HUES64 (cell line): ENCODE data around the gene ZNF320. TPM values are rescaled to one million over a fixed set of nuclear protein-coding genes. Genes with fewer than 3 reads are reported as not detected.
"Not testable (repeated sequence)": the region's sequence is repeated elsewhere in the genome, so short reads cannot be mapped to it uniquely, and the experiment has no call there.

Experiments
- H3K27ac ChIP-seq: 2 replicates; pipeline ENCODE4 v1.7.0; 2013; ENCODE audit warnings: low read depth, low read length, inconsistent platforms
- H3K27me3 ChIP-seq: 2 replicates; pipeline ENCODE4 v1.6.1; 2013; ENCODE audit warnings: mild to moderate bottlenecking, low read length; ENCODE audit not compliant: insufficient read depth
- H3K36me3 ChIP-seq: 2 replicates; pipeline ENCODE4 v1.6.1; 2013; ENCODE audit warnings: mild to moderate bottlenecking, low read length; ENCODE audit not compliant: insufficient read depth
- H3K4me1 ChIP-seq: 2 replicates; pipeline ENCODE4 v1.6.1; 2013; ENCODE audit warnings: mild to moderate bottlenecking, low read length, moderate library complexity; ENCODE audit not compliant: insufficient read depth
- H3K4me3 ChIP-seq: 2 replicates; pipeline ENCODE4 v1.5.1; 2013; ENCODE audit warnings: mild to moderate bottlenecking, low read length, moderate library complexity
- H3K9ac ChIP-seq: 2 replicates; pipeline ENCODE4 v1.6.1; 2013; ENCODE audit warnings: mild to moderate bottlenecking, low read depth, low read length
- H3K9me3 ChIP-seq: 2 replicates; pipeline ENCODE4 v1.6.1; 2013; ENCODE audit warnings: low read depth, low read length; ENCODE audit not compliant: insufficient read depth
- WGBS: fragments of 150-250, 120-280 bp; methylation state at CpG from one replicate; pipeline ENCODE4 v1.1.7; 2013; ENCODE audit warnings: missing lambda C conversion rate; 5-methylcytosine and 5-hydroxymethylcytosine counted together
- polyA plus RNA-seq, 2 experiments: library from polyadenylated mRNA; stranded (reverse); fragments of 50-300 nt; gene quantifications; one replicate each; pipeline ENCODE4 v1.2.3, GENCODE V29; 2013

Gene ZNF320
- polyA plus RNA-seq (2013, experiment 1 of 2), result 13.9 TPM
- polyA plus RNA-seq (2013, experiment 2 of 2), result 17.0 TPM

DNA sequence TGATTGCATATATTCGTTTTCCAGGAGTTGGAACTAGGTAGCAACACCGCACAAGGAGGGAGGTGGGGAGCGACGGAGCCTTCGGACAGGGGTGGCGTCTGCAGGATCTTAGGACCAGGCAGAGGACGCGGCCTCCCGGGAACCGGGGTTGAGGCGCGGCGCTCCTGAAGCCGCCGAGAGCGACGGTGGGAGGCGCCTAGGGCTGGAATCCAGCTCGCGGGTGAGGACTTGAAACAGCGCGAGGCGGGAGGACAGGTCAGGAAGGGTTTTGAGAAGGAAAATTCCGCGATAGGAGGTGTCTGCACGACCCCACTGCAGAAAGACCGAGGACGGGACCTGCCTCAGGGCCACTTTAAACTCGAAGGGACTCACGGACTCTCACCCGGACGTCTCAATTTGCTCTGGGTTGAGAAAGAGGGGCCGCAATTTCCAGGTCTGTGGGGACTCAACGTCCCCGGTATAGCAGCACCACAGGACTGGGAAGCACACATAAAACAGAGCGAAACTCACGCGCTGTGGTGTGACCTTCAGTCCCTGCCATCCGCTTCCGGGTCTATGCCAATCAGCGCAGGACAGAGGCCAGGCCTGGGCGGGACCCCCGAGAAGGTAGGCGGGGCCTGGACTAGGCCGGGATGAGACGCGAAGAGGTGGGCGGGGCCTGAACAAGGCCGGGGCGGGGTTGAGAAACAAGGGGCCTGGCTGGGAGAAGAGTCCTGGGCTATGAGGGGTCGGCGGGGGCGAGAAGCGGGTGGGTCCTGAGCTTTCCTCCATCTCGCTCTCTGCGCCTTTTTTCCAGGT lies at the start of gene ZNF320:
Gene ZNF320 (minus strand): TSS at position 498 of the 798 bp plus-strand sequence. CDS start 7,380 bp downstream, outside the sequence.
- Histone ChIP-seq H3K9ac (peak within 1 kb of the TSS; percentile 95), H3K27ac (peak within 1 kb of the TSS; percentile 93), H3K27me3 (no peaks in the 10 kb centered on the region), H3K9me3 (no peaks in the 10 kb centered on the region), H3K4me3 (peak within 1 kb of the TSS; percentile 92), H3K36me3 (peaks cover 24% of the 10 kb centered on the region), H3K4me1 (peaks cover 9% of the 10 kb centered on the region; the same call in 1 of the 2 replicates)
- WGBS, result 1% methylated on average over 56 of the region's 56 CpGs

DNA sequence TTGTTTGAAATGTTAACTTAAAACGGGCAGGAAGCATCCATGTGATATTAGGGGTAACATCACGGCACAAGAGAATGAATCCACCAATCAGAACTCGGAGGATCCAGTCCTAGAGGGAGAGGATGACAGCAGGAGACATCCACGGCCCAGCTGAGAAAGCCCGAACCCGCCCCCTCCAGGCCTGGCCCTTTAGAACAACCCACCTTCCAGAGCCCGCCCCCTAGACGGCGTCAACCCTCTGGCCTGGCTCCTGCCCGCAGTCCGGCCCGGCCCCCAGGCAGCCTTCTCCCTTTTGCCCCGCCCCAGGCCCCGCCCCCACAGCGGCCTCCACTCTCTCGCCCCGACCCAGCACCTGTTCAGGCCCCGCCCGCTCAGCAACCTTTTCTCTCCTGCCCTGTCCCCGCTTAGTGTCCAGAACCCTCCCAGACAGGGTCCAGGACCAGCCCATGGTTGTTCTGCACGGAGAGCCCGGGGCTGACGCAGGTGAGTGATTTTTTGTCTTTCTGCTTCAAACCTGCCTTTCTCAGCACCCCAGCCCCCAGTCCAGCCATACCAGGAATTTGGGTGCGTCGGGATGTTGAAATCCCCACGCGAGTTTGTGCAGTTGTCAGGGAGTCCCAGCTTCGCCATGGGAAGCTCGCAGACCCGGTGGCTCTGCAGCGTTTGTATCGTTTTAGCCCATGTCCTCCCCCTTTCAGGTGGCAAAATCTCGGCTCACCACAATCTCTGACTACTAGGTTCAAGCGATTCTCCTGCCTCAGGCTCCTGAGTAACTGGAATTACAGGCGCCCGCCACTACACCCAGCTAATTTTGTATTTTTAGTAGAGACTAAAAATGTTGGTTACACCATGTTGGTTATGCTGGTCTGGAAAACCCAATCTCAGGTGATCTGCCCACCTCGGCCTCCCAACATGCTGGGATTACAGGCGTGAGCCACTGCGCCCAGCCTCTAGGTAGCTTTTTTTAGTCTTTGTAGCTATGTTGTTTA lies 49.2 kb upstream of the ZNF320 start:
- H3K9me3 ChIP-seq, result peaks cover 37% of the 10 kb centered on the region
- H3K4me1 ChIP-seq, result peaks cover 27% of the 10 kb centered on the region
- no peak overlapping the region for H3K9ac ChIP-seq
- H3K27me3 ChIP-seq, result no peaks in the 10 kb centered on the region
- peak overlapping the region; percentile 43 for H3K4me3 ChIP-seq
- 77% methylated on average over 38 of the region's 39 CpGs for WGBS
- H3K36me3 ChIP-seq, result peaks cover 29% of the 10 kb centered on the region
- no peak overlapping the region for H3K27ac ChIP-seq

DNA sequence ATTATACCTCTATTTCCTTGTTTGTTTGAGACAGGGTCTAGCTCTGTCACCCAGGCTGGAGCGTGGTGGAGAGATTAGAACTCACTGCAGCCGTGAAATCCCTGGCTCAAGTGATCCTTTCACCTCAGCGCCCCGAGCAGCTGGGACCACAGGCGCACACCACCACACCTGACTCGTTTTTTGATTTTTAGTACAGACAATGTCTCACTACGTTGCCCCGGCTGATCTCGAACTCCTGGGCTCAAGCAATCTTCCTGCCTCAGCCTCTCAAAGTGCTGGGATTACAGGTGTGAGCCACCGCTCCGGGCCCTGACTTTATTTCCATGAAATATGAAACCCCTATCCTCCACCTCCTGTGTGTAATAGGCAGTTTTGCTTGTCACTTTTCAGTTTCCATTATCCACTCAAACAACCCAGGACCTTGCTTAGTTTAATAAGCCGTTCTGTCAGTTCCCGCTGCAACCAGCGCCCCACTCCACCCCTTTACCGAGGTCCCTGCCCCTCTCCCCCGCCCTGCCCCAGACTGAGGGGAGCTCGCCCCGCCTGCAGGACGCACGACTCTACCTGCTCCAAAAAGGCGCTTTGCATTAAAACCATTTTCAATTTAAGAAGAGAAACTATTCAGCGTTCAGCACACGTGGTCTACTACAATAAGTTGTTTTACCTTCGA lies 48.4 kb upstream of the ZNF320 start:
- 91% methylated on average over 24 of the region's 24 CpGs for WGBS
- Histone ChIP-seq H3K4me1 (peaks cover 27% of the 10 kb centered on the region), H3K27ac (peak overlapping the region; percentile 78), H3K27me3 (no peaks in the 10 kb centered on the region), H3K36me3 (peaks cover 20% of the 10 kb centered on the region), H3K9ac (no peak overlapping the region), H3K4me3 (peak overlapping the region; percentile 43), H3K9me3 (peaks cover 29% of the 10 kb centered on the region)

DNA sequence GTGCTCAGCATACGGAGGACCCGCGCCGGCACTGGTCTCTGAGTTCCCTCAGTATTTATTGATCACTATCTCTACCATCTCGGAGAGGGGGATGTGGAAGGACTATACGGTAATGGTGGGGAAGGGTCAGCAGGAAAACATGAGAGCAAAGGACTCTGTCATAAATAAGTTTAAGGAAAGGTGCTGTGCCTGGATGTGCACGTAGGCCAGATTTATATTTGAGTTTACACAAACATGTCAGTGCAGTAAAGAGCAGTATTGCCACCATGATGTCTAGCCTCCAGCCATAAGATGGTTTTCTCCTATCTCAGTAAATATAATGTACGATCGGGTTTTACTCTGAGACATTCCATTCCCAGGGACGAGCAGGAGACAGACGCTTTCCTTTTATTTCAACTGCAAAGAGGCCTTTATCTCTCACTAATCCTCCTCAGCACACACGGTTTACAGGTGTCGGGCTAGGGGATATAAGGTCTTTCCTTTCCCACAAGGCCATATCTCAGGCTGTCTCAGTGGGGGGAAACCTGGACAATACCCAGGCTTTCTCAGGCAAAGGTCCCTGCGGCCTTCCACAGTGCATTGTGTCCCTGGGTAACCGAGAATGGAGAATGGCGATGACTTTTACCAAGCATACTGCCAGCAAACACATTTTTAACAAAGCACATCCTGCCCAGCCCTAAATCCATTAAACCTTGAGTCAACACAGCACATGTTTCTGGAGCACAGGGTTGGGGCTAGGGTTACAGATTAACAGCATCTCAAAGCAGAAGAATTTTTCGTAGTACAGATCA lies 47.5 kb upstream of the ZNF320 start:
- 75% methylated on average over 13 of the region's 17 CpGs for WGBS
- Histone ChIP-seq H3K36me3 (peaks cover 12% of the 10 kb centered on the region), H3K9me3 (peaks cover 20% of the 10 kb centered on the region), H3K27ac (peak overlapping the region; percentile 78), H3K4me1 (peaks cover 27% of the 10 kb centered on the region), H3K9ac (peak overlapping the region; percentile 39; the same call in 1 of the 2 replicates)
- H3K4me3 ChIP-seq, H3K27me3 ChIP-seq: not testable (repeated sequence)

DNA sequence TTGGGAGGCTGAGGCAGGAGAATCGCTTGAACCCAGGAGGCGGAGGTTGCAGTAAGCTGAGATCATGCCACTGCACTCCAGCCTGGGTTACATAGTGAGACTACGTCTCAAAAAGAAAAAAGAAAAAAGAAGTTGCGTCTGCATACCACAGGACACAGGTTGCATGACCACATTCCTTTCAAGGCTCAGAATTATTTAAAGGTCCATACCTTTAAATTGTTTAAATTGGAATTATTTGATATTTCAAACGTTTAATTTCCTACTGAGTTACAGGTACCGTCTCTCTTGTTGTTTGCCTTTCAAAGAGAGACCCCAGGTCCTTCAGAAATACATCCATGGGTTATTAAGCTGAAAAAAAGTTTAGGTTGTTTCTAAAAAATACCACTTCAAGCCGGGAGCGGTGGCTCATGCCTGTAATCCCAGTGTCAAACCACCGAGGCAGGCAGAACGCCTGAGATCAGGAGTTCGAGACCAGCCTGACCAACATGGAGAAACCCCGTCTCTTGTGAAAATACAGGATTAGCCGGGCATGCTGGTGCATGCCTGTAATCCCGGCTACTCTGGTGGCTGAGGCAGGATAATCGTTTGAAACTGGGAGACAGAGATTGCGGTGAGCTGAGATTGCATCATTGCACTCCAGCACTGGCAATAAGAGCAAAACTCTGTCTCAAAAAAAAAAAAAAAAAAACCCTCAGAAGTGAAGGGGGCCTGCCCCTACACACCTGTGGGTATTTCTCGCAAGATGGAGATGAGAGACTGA lies 46.6 kb upstream of the ZNF320 start:
- peak overlapping the region; percentile 78 for H3K27ac ChIP-seq
- peaks cover 27% of the 10 kb centered on the region for H3K4me1 ChIP-seq
- no peak overlapping the region for H3K4me3 ChIP-seq
- H3K27me3 ChIP-seq, result no peaks in the 10 kb centered on the region
- peaks cover 12% of the 10 kb centered on the region for H3K9me3 ChIP-seq
- peaks cover 3% of the 10 kb centered on the region; the same call in 1 of the 2 replicates for H3K36me3 ChIP-seq
- H3K9ac ChIP-seq, result no peak overlapping the region
- 90% methylated on average over 16 of the region's 17 CpGs for WGBS

DNA sequence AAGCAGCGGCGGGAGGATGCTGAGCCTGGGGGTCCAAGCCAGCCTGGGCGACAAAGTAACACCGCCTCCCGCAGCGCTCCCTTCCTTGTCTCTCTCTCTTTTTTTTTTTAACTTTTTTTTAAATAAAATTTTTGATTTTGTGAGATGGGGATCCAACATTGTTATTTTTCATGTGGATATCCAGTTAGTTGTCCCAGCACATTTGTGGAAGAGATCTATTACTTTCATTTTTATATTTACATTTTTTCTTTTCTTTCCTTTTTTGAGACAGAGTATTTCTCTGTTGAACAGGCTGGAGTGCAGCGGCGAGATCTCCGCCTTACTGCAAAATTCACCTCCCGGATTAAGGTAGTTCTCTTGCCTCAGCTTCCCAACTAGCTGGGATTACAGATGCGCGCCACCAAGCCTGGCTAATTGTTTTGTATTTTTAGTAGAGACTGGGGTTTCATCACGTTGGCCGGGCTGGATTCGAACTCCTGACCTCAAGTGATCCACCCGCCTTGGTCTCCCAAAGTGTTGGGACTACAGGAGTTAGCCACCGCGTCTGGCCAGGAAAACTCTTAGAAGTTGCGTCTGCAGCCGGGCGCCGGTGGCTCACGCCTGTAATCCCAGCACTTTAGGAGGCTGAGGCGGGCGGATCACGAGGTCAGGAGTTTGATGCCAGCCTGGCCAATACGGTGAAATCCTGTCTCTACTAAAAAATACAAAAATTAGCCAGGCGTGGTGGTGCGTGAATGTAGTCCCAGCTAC lies 45.9 kb upstream of the ZNF320 start:
- H3K4me1 ChIP-seq, result peaks cover 27% of the 10 kb centered on the region
- H3K36me3 ChIP-seq, result no peaks in the 10 kb centered on the region
- peak overlapping the region; percentile 41 for H3K9ac ChIP-seq
- peak overlapping the region; percentile 87 for H3K27ac ChIP-seq
- H3K27me3 ChIP-seq, result no peaks in the 10 kb centered on the region
- peak overlapping the region; percentile 52 for H3K4me3 ChIP-seq
- 81% methylated on average over 26 of the region's 29 CpGs for WGBS
- peaks cover 5% of the 10 kb centered on the region; the same call in 1 of the 2 replicates for H3K9me3 ChIP-seq

DNA sequence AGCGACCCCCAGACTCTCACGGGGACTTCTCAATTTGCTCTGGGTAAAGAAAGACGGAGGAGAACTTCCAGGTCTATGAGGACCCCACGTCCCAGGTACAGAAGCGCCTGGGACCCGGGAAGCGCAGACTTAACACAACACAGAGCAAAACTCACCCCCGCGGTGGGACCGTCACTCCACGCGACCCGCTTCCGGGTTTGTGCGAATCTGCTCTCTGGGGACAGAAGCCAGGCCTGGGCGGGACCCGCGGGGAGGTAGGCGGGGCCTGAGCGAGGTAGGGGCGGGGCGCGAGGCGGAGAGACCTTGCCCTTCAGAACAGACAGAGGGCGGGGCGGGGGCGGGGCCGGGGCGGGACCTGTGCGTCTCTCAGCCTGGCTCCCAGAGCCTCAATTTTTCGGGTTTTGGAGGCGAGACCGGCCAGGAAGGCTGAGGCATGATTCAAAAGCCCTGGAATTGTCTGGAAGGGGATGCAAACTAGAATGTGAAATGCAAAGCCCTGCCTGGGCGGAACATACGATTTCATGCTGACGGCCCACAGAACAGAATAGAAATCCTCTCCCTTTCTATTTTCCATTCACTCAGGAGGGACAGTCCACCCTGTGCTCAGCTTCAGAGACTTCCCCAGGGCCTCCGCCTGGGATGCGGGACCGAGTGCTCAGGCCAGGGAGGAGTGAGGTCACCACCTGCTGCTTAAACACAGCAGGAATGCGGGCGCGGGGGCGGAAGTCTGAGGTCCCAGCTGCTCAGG lies 45.1 kb upstream of the ZNF320 start:
- H3K27ac ChIP-seq, result peak overlapping the region; percentile 87
- under 1% methylated on average over 43 of the region's 43 CpGs for WGBS
- no peaks in the 10 kb centered on the region for H3K9me3 ChIP-seq

DNA sequence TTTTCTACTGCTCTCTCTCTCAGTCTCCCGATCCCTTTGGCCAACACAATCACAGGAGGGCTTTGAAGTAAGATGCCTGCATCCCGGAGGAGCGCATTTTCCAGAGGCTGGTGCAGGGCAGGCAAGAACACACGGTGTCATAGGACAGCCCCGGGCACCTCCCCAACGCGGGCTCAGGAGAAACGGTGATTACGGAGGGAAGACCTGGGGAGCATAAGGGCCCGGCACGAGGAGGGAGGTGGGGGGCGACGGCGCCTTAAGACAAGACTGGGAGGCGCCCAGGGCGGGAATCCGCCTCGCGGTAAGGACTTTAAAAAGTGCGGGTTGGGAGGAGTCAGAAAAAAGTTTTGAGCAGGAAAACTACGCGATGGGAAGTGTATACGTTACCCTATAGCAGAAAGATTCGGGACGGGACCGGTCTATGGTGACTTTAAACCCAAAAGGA lies 44.5 kb upstream of the ZNF320 start:
- H3K27ac ChIP-seq, result peak overlapping the region; percentile 51
- no peaks in the 10 kb centered on the region for H3K27me3 ChIP-seq
- under 1% methylated on average over 25 of the region's 26 CpGs for WGBS

More for the DNA sequence above, 45.1 kb upstream of the ZNF320 start:
- H3K27me3 ChIP-seq, result no peaks in the 10 kb centered on the region
- H3K9ac ChIP-seq, result peak overlapping the region; percentile 87
- peaks cover 27% of the 10 kb centered on the region for H3K4me1 ChIP-seq
- H3K4me3 ChIP-seq, result peak overlapping the region; percentile 97
- no peaks in the 10 kb centered on the region for H3K36me3 ChIP-seq

DNA sequence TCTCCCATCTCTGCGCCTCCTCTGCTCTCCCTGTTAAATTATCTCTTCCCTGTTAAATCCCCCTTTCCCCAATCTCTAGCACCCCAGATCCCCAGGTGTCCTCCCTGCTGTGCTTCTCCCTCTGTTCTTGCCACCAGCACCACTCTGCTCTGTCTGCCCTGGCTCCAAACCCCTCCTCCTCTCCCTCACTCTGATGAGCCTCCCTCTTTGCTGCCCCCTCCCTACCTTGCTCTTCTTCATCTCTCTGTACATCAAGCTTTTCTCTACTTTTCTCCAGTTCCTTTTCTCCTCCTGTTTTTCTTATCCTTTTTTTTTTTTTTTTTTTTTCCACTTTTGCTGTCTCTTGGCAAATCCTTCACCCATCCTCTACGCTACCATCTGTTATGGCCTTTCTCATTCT lies 44.1 kb upstream of the ZNF320 start:
- Histone ChIP-seq H3K4me1 (peaks cover 27% of the 10 kb centered on the region), H3K4me3 (peak overlapping the region; percentile 97), H3K9ac (peak overlapping the region; percentile 87; the same call in 1 of the 2 replicates)
- WGBS, result 50% methylated on average over 2 of the region's 2 CpGs
- not testable (repeated sequence) for H3K9me3 ChIP-seq, H3K27me3 ChIP-seq, H3K27ac ChIP-seq, H3K36me3 ChIP-seq

More for the DNA sequence above, 44.5 kb upstream of the ZNF320 start:
- Histone ChIP-seq H3K9ac (peak overlapping the region; percentile 87), H3K4me3 (peak overlapping the region; percentile 97), H3K9me3 (no peaks in the 10 kb centered on the region), H3K4me1 (peaks cover 27% of the 10 kb centered on the region), H3K36me3 (peaks cover under 1% of the 10 kb centered on the region; the same call in 1 of the 2 replicates)
